Prostate gland (tissue), 2 donors: ENCODE data around the gene ARHGEF11. TPM values are rescaled to one million over a fixed set of nuclear protein-coding genes. Genes with fewer than 3 reads are reported as not detected.

Experiments
- DNase-seq: peaks from one replicate; pipeline ENCODE4 v3.0.0-alpha.2; 2019; ENCODE audit warnings: low spot score
- H3K27ac ChIP-seq, 2 donors: fragments of 200-600 bp; sonication (generic); 2 replicates each; pipeline ENCODE4 v1.5.1; 2017 to 2019
- H3K27me3 ChIP-seq: fragments of 200-600 bp; sonication (generic); replicated peaks from 2 replicates; pipeline ENCODE4 v1.5.1; 2019; ENCODE audit not compliant: insufficient read depth
- H3K36me3 ChIP-seq, 2 donors: fragments of 200-600 bp; sonication (generic); 1 replicate in 1 of 2; 2 replicates in 1 of 2; pipeline versions ENCODE4 v1.5.1 to v1.8.1; 2017 to 2019
- H3K4me1 ChIP-seq: fragments of 200-600 bp; sonication (generic); replicated peaks from 2 replicates; pipeline ENCODE4 v1.5.1; 2019
- H3K4me3 ChIP-seq, 2 donors: fragments of 200-600 bp; sonication (generic); 2 replicates each; pipeline ENCODE4 v1.5.1; 2017 to 2019
- H3K9me3 ChIP-seq: fragments of 200-600 bp; sonication (generic); 2 replicates; pipeline ENCODE4 v1.5.1; 2017
- POLR2A ChIP-seq: fragments of 450-650 bp; IDR thresholded peaks from one replicate; pipeline ENCODE4 v1.6.1; 2016; ENCODE audit warnings: antibody characterized with exemption, mild to moderate bottlenecking
- POLR2AphosphoS5 ChIP-seq: sonication (generic); formaldehyde crosslinking; IDR thresholded peaks from one replicate; pipeline ENCODE4 v1.6.1; 2017; ENCODE audit warnings: antibody characterized with exemption
- WGBS: methylation state at CpG from one replicate; pipeline ENCODE4 v1.1.5; 2018; 5-methylcytosine and 5-hydroxymethylcytosine counted together
- intact Hi-C: fragments of 100-400 bp; cut with DNase I; formaldehyde crosslinking; loops from one replicate; pipeline ENCODE4 v1.14.2; 2022
- total RNA-seq, 2 donors: library from RNA; depleted of rRNA; stranded (reverse); fragments of >200 nt; gene quantifications; one replicate each; pipeline ENCODE4 v1.1.0, GENCODE V29; 2016
- TF ChIP-seq, protein P1 (sequence below), 4 experiments: fragments of 200-600 bp in 2 of 4; fragments of 450-650 bp in 2 of 4; sonication (generic) in 2 of 4; IDR thresholded peaks; 1 replicate in 3 of 4; 2 replicates in 1 of 4; pipeline ENCODE4 v1.5.1; 2016 to 2019; ENCODE audit warnings: antibody characterized with exemption in 4 of 4, mild to moderate bottlenecking in 2 of 4, moderate library complexity in 2 of 4

Gene ARHGEF11
- total RNA-seq, 2 donors from 2014 or later: 38.3 to 92.6 TPM

DNA sequence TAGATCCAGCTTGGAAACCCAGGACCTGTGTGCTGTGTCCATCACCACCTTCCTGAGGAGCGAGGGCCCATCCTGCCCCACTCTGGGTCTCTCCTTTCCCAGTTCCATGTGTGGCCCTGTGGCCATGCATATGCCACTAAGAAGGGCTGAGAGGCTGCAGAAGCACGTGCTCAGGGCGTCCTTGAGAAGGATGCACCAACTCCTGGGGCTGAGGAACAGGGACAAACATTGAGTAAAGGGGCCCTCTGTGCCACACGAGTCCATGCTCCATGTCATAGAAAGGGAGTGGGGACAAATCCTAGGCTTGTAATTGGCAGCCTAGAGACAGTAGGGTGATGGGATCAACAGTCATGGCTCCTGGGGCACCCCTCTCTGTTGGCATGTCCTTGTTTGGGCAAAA is 45.6 kb upstream of the ARHGEF11 start:
- Histone ChIP-seq H3K36me3 (no peaks in the 10 kb centered on the region), H3K4me3 (no peak overlapping the region), H3K27ac (no peak overlapping the region), H3K4me1 (no peaks in the 10 kb centered on the region), H3K27me3 (no peaks in the 10 kb centered on the region), H3K9me3 (no peaks in the 10 kb centered on the region)
- TF ChIP-seq, protein P1, sequence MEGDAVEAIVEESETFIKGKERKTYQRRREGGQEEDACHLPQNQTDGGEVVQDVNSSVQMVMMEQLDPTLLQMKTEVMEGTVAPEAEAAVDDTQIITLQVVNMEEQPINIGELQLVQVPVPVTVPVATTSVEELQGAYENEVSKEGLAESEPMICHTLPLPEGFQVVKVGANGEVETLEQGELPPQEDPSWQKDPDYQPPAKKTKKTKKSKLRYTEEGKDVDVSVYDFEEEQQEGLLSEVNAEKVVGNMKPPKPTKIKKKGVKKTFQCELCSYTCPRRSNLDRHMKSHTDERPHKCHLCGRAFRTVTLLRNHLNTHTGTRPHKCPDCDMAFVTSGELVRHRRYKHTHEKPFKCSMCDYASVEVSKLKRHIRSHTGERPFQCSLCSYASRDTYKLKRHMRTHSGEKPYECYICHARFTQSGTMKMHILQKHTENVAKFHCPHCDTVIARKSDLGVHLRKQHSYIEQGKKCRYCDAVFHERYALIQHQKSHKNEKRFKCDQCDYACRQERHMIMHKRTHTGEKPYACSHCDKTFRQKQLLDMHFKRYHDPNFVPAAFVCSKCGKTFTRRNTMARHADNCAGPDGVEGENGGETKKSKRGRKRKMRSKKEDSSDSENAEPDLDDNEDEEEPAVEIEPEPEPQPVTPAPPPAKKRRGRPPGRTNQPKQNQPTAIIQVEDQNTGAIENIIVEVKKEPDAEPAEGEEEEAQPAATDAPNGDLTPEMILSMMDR (IDR thresholded peaks at IDR 0.05): no peak
- no peak for TF ChIP-seq POLR2A
- TF ChIP-seq POLR2AphosphoS5: no peak
- 100% methylated on average over 4 of the region's 4 CpGs for WGBS
- DNase-seq: no peak
- intact Hi-C loops: no loop called here

DNA sequence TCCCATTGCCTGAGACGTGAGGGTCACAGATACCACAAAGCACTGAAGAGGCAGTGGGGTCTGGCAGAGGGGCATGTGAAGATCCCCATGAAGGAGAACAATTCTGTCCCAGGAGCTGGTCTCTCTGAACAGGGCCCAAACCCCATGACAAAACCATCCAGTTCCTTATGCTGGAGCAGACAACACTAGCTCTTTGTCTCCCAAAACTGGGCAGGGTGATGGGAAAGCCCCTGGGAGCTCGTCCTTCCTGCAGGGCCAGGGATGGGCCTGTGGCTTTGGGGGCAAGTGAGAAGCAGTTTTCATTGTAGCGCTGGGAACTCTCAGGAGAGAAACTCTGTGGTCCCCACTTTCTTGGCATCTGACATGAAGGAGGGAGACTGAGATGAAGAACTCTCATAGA is 45.2 kb upstream of the ARHGEF11 start:
- WGBS: 60% methylated on average over 3 of the region's 3 CpGs
- Histone ChIP-seq H3K27me3 (no peaks in the 10 kb centered on the region), H3K27ac (no peak overlapping the region), H3K4me3 (no peak overlapping the region), H3K36me3 (no peaks in the 10 kb centered on the region), H3K9me3 (no peaks in the 10 kb centered on the region), H3K4me1 (no peaks in the 10 kb centered on the region)
- intact Hi-C loops: loop anchor here (1.0 kb wide), 1 partner anchor 66 kb away; no protein-coding TSS in a partner anchor
- no peak for DNase-seq
- TF ChIP-seq, protein P1 (IDR thresholded peaks at IDR 0.05): no peak
- TF ChIP-seq POLR2A (no peak), POLR2AphosphoS5 (no peak)

GRCh38 chr1:157090196-157090647 is 44.7 kb upstream of the ARHGEF11 start:
- intact Hi-C loops: loop anchor here (1.0 kb wide), 1 partner anchor 66 kb away; no protein-coding TSS in a partner anchor
- H3K36me3 ChIP-seq: no peaks in the 10 kb centered on the region
- 15% methylated on average over 10 of the region's 10 CpGs for WGBS
- no peaks in the 10 kb centered on the region for H3K4me1 ChIP-seq
- no peaks in the 10 kb centered on the region for H3K9me3 ChIP-seq
- H3K27me3 ChIP-seq: no peaks in the 10 kb centered on the region
- H3K27ac ChIP-seq: no peak overlapping the region
- DNase-seq: peak; percentile 77
- no peak overlapping the region for H3K4me3 ChIP-seq
- TF ChIP-seq POLR2AphosphoS5 (peak; percentile 16), POLR2A (no peak)
- TF ChIP-seq, protein P1 (IDR thresholded peaks at IDR 0.05): peak; percentile 88 to 97 (median 94)

GRCh38 chr1:157089789-157090188 is 44.2 kb upstream of the ARHGEF11 start:
- Histone ChIP-seq H3K4me3 (no peak overlapping the region), H3K27me3 (no peaks in the 10 kb centered on the region), H3K9me3 (no peaks in the 10 kb centered on the region), H3K36me3 (no peaks in the 10 kb centered on the region), H3K4me1 (no peaks in the 10 kb centered on the region), H3K27ac (no peak overlapping the region)
- DNase-seq: no peak
- intact Hi-C loops: loop anchor here (1.0 kb wide), 1 partner anchor 67 kb away; no protein-coding TSS in a partner anchor
- TF ChIP-seq, protein P1 (IDR thresholded peaks at IDR 0.05): no peak
- TF ChIP-seq POLR2AphosphoS5 (no peak), POLR2A (no peak)
- WGBS: 88% methylated on average over 9 of the region's 9 CpGs

DNA sequence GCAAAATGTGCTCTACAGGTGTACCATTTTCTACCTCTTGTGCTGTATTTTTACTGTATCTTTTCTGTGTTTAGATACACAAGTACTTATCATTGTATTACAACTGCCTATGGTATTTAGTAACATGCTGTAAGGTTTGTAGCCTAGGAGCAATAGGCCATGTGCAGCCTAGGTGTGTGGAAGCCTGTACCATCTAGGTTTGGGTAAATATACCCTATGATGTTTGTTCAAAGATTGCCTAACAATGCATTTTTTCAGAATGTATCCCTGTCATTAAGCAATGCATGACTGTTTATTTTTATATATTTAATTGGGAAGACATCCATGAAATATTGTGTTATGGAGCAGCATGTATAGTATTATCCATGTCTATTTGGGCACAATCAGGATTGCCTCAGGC is 43.1 kb upstream of the ARHGEF11 start:
- no peaks in the 10 kb centered on the region for H3K9me3 ChIP-seq
- no peak for DNase-seq
- TF ChIP-seq, protein P1 (IDR thresholded peaks at IDR 0.05): no peak
- TF ChIP-seq POLR2A: no peak
- TF ChIP-seq POLR2AphosphoS5: no peak
- H3K36me3 ChIP-seq: no peaks in the 10 kb centered on the region
- no peak overlapping the region for H3K27ac ChIP-seq
- H3K4me3 ChIP-seq: no peak overlapping the region
- intact Hi-C loops: no loop called here
- H3K4me1 ChIP-seq: no peaks in the 10 kb centered on the region
- H3K27me3 ChIP-seq: no peaks in the 10 kb centered on the region
